ENCODE results near the gene GSTA3.
"Not testable (repeated sequence)": the region's sequence is repeated elsewhere in the genome, so short reads cannot be mapped to it uniquely, and the experiment has no call there.

Gene GSTA3

DNA sequence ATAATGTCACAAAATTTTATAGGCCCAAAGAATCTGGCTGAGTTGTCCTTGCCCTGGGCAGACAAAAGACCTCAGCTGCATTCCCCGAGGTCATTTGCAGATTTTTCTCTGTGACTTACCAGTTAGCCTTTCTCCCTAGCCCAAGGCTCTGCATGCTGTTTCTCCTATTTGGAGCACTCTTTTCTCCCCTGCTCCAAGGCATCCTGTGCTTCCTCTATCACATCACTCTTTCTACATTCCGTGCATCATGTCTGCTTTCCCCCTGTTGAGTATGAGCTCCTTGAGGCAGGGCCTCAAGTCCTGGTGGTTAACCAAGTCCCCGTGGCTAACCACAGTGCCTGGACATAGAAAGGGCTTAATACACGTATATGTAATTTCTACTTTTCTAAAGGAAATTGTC lies 593 bp upstream of the GSTA3 start:
- no peak for DNase-seq

GRCh38 chr6:52909131-52909530 lies 367 bp downstream of the GSTA3 start:
- DNase-seq = no peak

DNA sequence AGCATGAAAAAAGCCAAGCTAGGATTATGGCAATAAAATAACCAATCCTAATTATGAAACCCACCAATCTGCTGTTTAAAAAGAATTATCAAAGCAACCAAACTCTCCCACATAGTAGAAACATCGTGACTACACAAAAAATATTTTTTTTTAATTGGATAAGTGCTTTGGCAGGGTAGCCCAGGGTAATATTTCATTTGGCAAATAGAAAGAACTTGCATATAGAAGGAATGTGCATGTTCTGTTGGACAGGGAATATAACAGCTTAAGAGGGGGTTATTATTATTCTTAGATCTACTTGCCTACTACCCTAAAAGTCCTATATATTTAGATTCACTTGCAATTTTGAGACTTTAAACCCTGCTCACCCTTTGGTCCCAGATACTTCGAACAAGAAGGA lies 972 bp downstream of the GSTA3 start:
- no peak for DNase-seq

DNA sequence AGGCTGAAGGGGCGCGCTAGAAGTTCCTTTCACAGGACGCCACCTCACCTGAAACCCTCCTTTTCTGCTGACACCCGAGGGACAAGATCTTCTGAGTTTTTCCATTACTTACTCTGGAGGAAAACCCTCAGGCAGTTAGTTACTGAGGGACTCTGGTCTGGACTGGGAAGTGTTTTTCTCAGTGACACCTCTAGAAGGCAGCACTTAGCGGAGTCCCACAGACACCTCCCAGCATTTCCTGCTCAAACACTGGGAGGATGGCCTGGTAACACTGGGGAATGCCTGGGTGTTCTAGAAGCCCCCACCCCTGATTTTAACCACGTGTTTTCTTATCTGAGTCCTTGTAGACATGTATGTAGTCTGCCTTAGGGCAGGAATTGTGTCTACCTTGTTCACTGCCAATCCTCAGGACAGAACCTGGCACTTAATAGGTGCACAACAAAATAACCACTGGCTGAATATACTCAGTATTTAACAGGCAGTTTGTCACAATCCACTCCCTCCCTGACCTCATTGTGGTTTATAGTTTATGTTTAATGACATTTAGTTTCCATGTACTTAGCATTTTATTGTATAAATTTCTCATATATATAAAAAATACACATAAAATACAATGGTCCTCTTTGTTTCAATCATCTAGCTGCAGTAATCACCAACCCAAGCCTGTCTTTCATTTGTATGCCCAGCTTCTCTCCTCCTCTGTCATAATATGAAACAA lies 4.8 kb downstream of the GSTA3 start:
- no peak for DNase-seq

DNA sequence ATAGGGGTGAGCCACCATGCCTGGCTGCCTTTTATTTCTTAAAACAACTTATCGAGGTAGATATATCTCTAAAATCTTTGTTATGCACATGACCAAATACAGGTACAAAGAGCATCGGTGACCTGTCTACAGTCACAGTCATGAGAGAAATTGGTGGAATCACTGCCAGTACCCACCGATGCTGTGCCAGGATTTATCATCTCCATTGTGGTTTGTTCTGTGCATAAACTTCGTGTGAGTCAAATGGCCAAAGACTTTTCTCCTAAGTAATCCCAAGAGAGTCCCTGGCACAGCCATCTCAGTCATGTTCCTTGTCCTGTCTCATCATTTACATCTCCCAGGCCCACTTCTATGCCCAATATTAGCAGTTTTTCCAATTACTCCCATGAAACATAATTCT lies 9.0 kb downstream of the GSTA3 start:
- DNase-seq = no peak

GRCh38 chr6:52895790-52896189 lies 13.7 kb downstream of the GSTA3 start:
- not testable (repeated sequence) for DNase-seq

- DNase-seq = no peak
These were observed 15.2 kb downstream of the GSTA3 start for GRCh38 chr6:52894285-52894684.

DNA sequence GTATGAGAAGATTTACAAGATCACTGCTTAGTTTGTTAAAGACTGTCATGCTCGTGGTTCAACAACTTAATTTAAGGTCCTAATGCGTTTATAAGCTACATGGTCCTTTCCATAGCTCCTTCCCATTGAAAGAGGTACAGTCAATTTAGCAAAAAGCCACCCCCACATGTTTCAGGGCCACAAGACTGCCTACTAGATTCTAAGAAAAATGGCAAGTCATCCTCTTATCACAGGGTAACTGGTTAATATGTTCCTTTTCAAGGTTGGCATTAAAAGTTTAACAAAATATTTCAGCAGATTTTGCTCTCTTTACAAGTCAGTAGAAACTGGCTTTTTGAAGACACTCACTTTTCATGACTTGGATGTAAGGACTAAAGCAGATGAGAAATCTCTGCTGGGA lies 15.7 kb downstream of the GSTA3 start:
- DNase-seq = no peak

DNA sequence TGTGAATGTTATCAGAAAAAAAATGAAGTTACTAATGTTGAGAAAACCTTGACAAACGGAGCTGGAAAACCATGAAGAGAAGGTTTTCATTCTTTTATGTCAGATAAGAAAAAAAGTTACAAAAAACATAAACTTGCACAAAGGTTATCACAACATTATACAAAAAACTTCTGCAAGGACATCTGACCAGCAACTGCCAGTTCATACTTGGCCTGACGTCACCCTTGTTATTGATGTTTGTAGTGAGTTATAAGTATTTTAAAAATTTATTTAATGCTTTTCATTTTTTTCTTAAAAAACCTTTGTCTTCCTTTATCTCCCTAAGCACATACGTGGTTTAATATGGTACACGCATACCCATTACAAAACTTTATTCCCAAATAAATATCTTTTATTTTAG lies 16.3 kb downstream of the GSTA3 start:
- no peak for DNase-seq

DNA sequence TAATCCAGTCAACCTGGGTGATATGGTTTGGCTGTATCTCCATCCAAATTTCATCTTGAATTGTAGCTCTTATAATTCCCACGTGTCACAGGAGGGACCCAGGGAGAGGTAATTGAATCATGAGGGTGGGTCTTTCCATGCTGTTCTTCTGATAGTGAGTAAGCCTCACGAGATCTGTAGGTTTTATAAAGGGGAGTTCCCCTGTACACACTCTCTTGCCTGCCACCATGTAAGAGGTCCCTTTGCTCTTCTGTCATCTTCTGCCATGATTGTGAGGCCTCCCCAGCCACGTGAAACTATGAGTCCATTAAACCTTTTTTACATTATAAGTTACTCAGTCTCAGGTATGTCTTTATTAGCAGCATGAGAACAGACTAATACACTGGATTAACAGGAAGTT lies 19.5 kb downstream of the GSTA3 start:
- no peak for DNase-seq

DNA sequence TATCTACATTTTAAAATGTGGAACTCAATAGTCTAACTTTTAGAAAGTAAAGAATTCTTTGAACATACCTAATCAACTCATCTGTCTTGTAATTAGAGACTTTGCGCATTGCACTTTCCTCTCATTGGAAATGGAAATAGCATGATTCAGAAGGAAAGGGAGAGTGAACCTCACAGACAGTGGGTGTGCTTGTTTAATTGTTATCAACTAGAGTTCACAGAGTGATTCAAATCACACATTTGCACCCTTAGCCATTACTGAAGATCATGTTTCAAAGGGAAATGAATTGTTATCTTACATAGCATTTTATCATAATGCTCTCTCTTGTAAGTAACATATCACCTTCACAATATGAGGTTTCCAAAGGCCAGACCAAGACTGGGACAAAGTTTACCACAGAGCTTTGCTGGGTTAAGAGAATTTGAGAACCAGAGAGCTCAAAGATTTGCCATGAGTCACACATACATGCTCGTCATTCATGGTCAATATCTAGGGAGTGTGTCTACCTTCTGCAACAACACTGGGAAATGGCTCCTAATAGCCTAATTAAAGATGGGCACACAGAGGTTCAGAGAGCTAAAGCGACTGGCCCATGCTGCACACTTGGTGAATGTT lies 21.5 kb downstream of the GSTA3 start:
- DNase-seq = no peak

GRCh38 chr6:52881996-52882841 lies 27.3 kb downstream of the GSTA3 start:
- peak; percentile 73 for DNase-seq

DNA sequence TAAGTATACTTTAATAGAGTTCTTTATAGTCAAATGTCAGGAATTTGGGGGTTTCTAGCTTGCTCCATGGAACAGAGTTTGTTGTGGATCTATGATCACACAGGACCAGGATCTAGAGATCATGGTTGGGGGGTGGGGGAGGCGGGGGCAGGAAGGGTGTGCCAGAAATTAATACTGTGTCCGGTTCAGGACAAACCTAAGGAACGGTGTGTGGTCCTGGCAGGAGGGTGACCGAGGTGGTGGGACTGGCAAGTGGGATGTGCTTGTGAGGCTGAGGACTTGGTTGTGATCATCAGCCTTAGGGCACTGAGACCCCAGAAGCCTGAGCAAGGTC lies 27.9 kb downstream of the GSTA3 start:
- no peak for DNase-seq

DNA sequence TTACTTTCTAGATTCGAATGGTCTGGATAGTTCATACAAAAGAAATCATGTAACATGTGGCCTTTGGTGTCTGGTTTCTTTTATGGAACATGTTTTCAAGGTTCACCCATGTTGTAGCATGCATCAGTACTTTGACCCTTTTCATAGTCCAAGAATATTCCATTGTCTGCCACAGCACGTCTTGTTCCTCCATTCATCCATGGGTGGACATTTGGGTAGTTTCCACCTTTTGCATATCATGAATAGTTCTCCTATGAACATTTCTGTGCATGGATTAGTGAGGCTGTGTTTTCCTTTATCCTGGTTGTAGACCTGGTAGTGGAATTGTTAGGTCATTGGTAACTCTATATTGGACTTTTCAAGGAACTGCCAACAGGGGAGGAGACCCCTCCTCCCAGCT lies 31.7 kb downstream of the GSTA3 start:
- DNase-seq = no peak

GRCh38 chr6:52877168-52877567 lies 32.3 kb downstream of the GSTA3 start:
- peak; percentile 89 for DNase-seq

DNA sequence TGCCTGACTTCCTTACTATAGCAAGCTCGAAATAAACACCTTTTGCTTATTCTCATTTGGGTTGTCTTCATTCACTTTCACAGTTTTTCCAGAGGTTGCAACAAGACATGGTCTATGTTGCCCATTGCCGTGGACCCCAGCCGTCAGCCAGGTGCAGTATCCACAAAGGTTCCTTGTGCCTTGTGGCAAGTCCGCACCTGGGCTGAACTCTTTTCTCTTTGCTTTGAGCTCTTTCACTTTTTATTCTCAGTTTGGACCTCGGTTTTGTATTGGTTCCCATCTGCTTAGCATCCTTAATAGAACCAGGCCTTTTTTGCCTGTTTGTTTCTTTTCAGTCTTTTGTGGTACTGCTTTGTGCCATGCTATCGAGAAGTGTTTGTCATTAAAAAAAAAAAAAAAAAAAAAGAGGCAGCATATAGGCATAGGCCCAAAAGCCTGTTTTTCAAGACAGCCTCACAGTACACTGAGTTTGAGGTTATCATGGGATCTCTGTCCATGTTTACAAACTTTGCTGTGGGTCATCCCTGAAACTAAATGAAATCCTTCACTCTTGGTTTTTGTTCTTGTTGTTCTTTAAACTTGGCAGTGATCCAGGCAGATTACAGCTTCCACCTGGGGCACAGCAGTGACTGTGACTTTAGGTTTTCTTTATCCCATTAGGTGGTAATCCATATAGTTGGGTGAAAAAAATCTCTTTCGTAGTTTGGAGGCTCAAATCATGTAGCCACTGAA lies 33.3 kb downstream of the GSTA3 start:
- DNase-seq = no peak

- no peak for DNase-seq
These were observed 37.5 kb downstream of the GSTA3 start for GRCh38 chr6:52872031-52872430.

- no peak for DNase-seq
These were observed 37.9 kb downstream of the GSTA3 start for GRCh38 chr6:52871621-52872020.

DNA sequence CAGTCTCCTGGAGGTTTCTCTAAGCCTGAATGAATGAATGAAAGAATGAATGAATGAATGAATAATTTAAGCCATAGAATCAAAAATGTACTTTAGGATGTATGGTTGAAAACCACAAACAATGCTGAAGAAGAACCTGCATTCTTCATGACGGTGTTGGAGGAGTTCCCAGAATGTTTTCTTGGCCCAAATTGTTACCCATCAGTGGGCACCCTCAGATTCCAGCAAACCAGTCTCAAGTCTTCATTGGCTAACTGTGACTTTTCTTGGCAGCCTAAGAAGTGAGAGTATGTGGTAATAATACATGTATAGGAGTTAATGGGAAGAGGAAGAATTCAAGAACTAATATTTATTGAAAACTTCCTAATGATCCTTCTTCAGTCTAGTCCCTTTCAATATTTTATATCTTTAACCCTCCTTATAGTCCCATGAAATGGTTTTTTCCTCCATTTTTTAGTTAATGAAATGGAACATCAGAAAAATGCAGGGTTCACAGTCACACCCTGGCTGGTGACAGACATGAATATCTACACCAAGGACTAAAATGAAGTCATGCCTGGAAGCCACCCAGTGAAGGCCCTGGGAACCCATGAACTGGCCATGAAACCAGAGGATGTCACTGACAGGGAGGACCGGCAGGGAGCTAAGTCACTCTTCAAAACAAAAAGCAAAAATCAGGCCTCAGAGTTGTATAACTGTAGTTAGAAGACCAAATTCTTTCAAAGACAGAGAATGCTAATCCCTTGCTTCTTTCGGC lies 39.0 kb downstream of the GSTA3 start:
- peak; percentile 33 for DNase-seq

- DNase-seq = not testable (repeated sequence)
These were observed 40.6 kb downstream of the GSTA3 start for GRCh38 chr6:52868899-52869298.

DNA sequence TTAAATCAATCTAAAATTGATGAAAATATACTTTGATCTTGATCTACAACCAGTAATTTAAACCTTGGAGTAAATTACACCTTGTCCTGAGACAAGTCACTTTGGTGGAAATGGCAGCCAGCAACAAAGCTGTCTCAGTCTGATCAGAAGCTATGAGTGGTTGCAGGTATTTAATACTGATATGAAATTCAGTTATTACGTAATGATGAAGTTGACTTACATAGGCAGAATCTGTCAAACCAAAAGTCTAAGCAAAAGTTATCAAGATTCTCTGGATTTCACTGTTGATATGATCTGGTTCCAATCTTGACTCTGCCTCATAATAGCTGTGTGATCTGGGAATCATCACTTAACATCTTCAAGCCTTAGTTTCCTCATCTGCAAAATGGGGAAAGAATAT lies 41.3 kb downstream of the GSTA3 start:
- DNase-seq = no peak

DNA sequence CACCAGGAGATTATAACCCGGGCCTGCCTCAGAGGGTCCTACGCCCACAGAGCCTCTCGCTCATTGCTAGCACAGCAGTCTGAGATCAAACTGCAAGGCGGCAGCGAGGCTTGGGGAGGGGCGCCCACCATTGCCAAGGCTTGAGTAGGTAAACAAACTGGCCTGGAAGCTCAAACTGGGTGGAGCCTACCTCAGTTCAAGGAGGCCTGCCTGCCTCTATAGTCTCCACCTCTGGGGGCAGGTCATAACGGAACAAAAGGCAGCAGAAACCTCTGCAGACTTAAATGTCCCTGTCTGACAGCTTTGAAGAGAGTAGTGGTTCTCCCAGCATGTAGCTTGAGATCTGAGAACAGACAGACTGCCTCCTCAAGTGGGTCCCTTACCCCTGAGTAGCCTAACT lies 48.3 kb downstream of the GSTA3 start:
- DNase-seq = not testable (repeated sequence)

Measured in fibroblast of skin of abdomen (primary cell).